H1 (cell line): ENCODE measurements around the gene KCNQ1OT1. TPM values are rescaled to one million over a fixed set of nuclear protein-coding genes. Genes with fewer than 3 reads are reported as not detected.

Experiments used
- CTCF ChIA-PET: fragments of 300-600 bp; sonication (Branson Sonifier 250); formaldehyde crosslinking; loops from one replicate; lab custom pipeline; 2021; ENCODE audit not compliant: partially characterized antibody; lab: Charles Lee
- POLR2A ChIA-PET: fragments of 300-600 bp; sonication (Branson Sonifier 250); formaldehyde crosslinking; loops from one replicate; lab custom pipeline; 2021; ENCODE audit warnings: inconsistent platforms; ENCODE audit not compliant: partially characterized antibody; lab: Charles Lee
- DNase-seq, 2 experiments: peaks; one replicate each; pipeline versions ENCODE4 v3.0.0 to v3.0.0-alpha.2; 2010 to 2022; ENCODE audit warnings: low spot score in 2 of 2, low read depth in 1 of 2, mixed read lengths in 1 of 2
- FAIRE-seq: peaks from 2 replicates; lab custom pipeline; 2011; peaks lifted over from hg19 to GRCh38; lab: Jason Lieb, UNC
- H2AFZ ChIP-seq: 2 replicates; pipeline ENCODE4 v1.8.1; 2012; ENCODE audit warnings: low read length, inconsistent platforms
- H2AK5ac ChIP-seq: 2 replicates; pipeline ENCODE4 v1.6.1; 2013; ENCODE audit warnings: low read depth, low read length
- H2BK120ac ChIP-seq: replicated peaks from 2 replicates; pipeline ENCODE3; 2013; ENCODE audit warnings: low read depth, low read length, inconsistent platforms
- H2BK12ac ChIP-seq: 2 replicates; pipeline ENCODE4 v1.6.1; 2013; ENCODE audit warnings: low read depth, low read length
- H2BK15ac ChIP-seq: 2 replicates; pipeline ENCODE4 v1.6.1; 2013; ENCODE audit warnings: low read length
- H2BK20ac ChIP-seq: 2 replicates; pipeline ENCODE4 v1.6.1; 2013; ENCODE audit warnings: low read length
- H2BK5ac ChIP-seq: 2 replicates; pipeline ENCODE4 v1.6.1; 2013; ENCODE audit warnings: low read depth, low read length
- H3K14ac ChIP-seq: 2 replicates; pipeline ENCODE4 v1.6.1; 2013; ENCODE audit warnings: inconsistent platforms; ENCODE audit not compliant: insufficient read length
- H3K18ac ChIP-seq: 2 replicates; pipeline ENCODE4 v1.6.1; 2013; ENCODE audit warnings: low read length; ENCODE audit errors: extremely low read depth
- H3K23ac ChIP-seq: 2 replicates; pipeline ENCODE4 v1.6.1; 2013; ENCODE audit warnings: inconsistent platforms; ENCODE audit not compliant: insufficient read length
- H3K23me2 ChIP-seq: 2 replicates; pipeline ENCODE4 v1.6.1; 2013; ENCODE audit warnings: low read depth, low read length
- H3K27ac ChIP-seq: 2 replicates; pipeline ENCODE4 v1.6.1; 2011; ENCODE audit warnings: low read depth, low read length, inconsistent platforms
- H3K27me3 ChIP-seq, 4 experiments: replicated peaks in 1 of 4; 1 replicate in 1 of 4; 2 replicates in 3 of 4; pipeline versions ENCODE4 v1.6.1 to v1.8.1; 2011 to 2013; ENCODE audit warnings: low read length in 3 of 4, mild to moderate bottlenecking in 3 of 4, inconsistent platforms in 2 of 4, mixed read lengths in 2 of 4, moderate library complexity in 1 of 4; ENCODE audit not compliant: control insufficient read depth in 3 of 4, insufficient read depth in 3 of 4; ENCODE audit errors: extremely low read depth in 1 of 4
- H3K36me3 ChIP-seq, 4 experiments: 2 replicates each; pipeline versions ENCODE4 v1.6.1 to v1.8.1; 2011 to 2013; ENCODE audit warnings: mild to moderate bottlenecking in 4 of 4, low read length in 3 of 4, moderate library complexity in 2 of 4, control low read depth in 1 of 4, inconsistent platforms in 1 of 4; ENCODE audit not compliant: insufficient read depth in 4 of 4, control insufficient read depth in 2 of 4
- H3K4ac ChIP-seq: replicated peaks from 2 replicates; pipeline ENCODE3; 2013; ENCODE audit warnings: low read length, low read depth, mixed read lengths, inconsistent platforms; ENCODE audit not compliant: insufficient read length
- H3K4me1 ChIP-seq, 4 experiments: replicated peaks in 1 of 4; 1 replicate in 1 of 4; 2 replicates in 3 of 4; pipeline versions ENCODE4 v1.6.1 to v1.8.1; 2011 to 2013; ENCODE audit warnings: low read length in 3 of 4, inconsistent platforms in 2 of 4, mixed read lengths in 1 of 4; ENCODE audit not compliant: insufficient read depth in 4 of 4, control insufficient read depth in 3 of 4
- H3K4me2 ChIP-seq, 2 experiments: 2 replicates each; pipeline versions ENCODE4 v1.6.1 to v1.8.1; 2011 to 2013; ENCODE audit warnings: low read depth in 2 of 2, low read length in 2 of 2, control low read depth in 1 of 2, inconsistent platforms in 1 of 2, mild to moderate bottlenecking in 1 of 2; ENCODE audit not compliant: insufficient read depth in 1 of 2
- H3K4me3 ChIP-seq, 4 experiments: fragments of 200-600, 300-600 bp in 1 of 4; sonication (generic), shearing (Covaris generic), sonication (Bioruptor Twin) in 1 of 4; 2 replicates each; pipeline versions ENCODE4 v1.5.1 to v1.8.1; 2011 to 2016; ENCODE audit warnings: low read length in 4 of 4, low read depth in 3 of 4, control low read depth in 2 of 4, inconsistent platforms in 2 of 4, mild to moderate bottlenecking in 2 of 4, mixed read lengths in 1 of 4, moderate library complexity in 1 of 4; ENCODE audit not compliant: insufficient read depth in 2 of 4; ENCODE audit errors: extremely low read depth in 1 of 4
- H3K56ac ChIP-seq: replicated peaks from 2 replicates; pipeline ENCODE3; 2013; ENCODE audit warnings: low read depth, mild to moderate bottlenecking, mixed read lengths, low read length, inconsistent platforms; ENCODE audit not compliant: insufficient read length
- H3K79me1 ChIP-seq: 2 replicates; pipeline ENCODE4 v1.6.1; 2013; ENCODE audit warnings: low read depth, low read length, control low read depth
- H3K79me2 ChIP-seq, 2 experiments: 2 replicates each; pipeline versions ENCODE4 v1.6.1 to v1.8.1; 2012 to 2013; ENCODE audit warnings: low read length in 2 of 2, mild to moderate bottlenecking in 2 of 2, inconsistent platforms in 1 of 2; ENCODE audit not compliant: insufficient read depth in 2 of 2, control insufficient read depth in 1 of 2
- H3K9ac ChIP-seq, 4 experiments: replicated peaks in 1 of 4; 1 replicate in 1 of 4; 2 replicates in 3 of 4; pipeline versions ENCODE4 v1.6.1 to v1.8.1; 2011 to 2013; ENCODE audit warnings: low read depth in 3 of 4, low read length in 3 of 4, control low read depth in 2 of 4, mild to moderate bottlenecking in 2 of 4, moderate library complexity in 2 of 4, inconsistent platforms in 1 of 4; ENCODE audit errors: extremely low read depth in 1 of 4
- H3K9me3 ChIP-seq, 2 experiments: 2 replicates each; pipeline versions ENCODE4 v1.6.1 to v1.8.1; 2012 to 2013; ENCODE audit warnings: mild to moderate bottlenecking in 2 of 2, moderate library complexity in 2 of 2, control low read depth in 1 of 2, inconsistent platforms in 1 of 2, low read depth in 1 of 2, low read length in 1 of 2, mixed read lengths in 1 of 2; ENCODE audit not compliant: insufficient read depth in 2 of 2
- H4K20me1 ChIP-seq, 2 experiments: replicated peaks in 1 of 2; 2 replicates each; pipeline versions ENCODE3 to v1.8.1; 2011 to 2013; ENCODE audit warnings: inconsistent platforms in 2 of 2, low read length in 2 of 2, mild to moderate bottlenecking in 1 of 2; ENCODE audit not compliant: insufficient read depth in 2 of 2, control insufficient read depth in 1 of 2
- H4K5ac ChIP-seq: 2 replicates; pipeline ENCODE4 v1.6.1; 2013; ENCODE audit warnings: low read length, low read depth, mixed read lengths, inconsistent platforms; ENCODE audit not compliant: insufficient read length
- H4K8ac ChIP-seq: 2 replicates; pipeline ENCODE4 v1.8.0; 2013; ENCODE audit warnings: mild to moderate bottlenecking, moderate library complexity, low read length, inconsistent platforms; ENCODE audit not compliant: insufficient read depth; ENCODE audit errors: extremely low read depth
- H4K91ac ChIP-seq: replicated peaks from 2 replicates; pipeline ENCODE3; 2013; ENCODE audit warnings: low read length, mixed read lengths, inconsistent platforms; ENCODE audit not compliant: insufficient read length
- E2F6 ChIP-seq: IDR thresholded peaks from 2 replicates; pipeline ENCODE4 v1.6.1; 2012; ENCODE audit warnings: inconsistent platforms
- SRF ChIP-seq: IDR thresholded peaks from 2 replicates; pipeline ENCODE4 v1.6.1; 2011; ENCODE audit warnings: mild to moderate bottlenecking, low read depth, low read length, moderate library complexity
- WGBS, 2 experiments: shearing (Covaris generic) in 1 of 2; methylation state at CpG; one replicate each; pipeline versions ENCODE4 v1.1.6 to v1.1.7; 2013 to 2015; ENCODE audit warnings: low lambda C conversion rate in 2 of 2, mixed read lengths in 2 of 2, inconsistent platforms in 1 of 2, low coverage in 1 of 2, missing lambda C conversion rate in 1 of 2; ENCODE audit not compliant: insufficient replicate concordance in 2 of 2, insufficient coverage in 1 of 2, insufficient read length in 1 of 2; ENCODE audit errors: extremely low coverage in 1 of 2, missing lambda C conversion rate in 1 of 2; 5-methylcytosine and 5-hydroxymethylcytosine counted together
- polyA plus RNA-seq, 7 experiments: library from polyadenylated mRNA; depleted of rRNA in 3 of 7; stranded (reverse) in 5 of 7; unstranded in 2 of 7; fragments of >200 nt in 5 of 7; fragments of 200-250 nt in 2 of 7; gene quantifications; 1 replicate in 5 of 7; 2 replicates in 1 of 7; 4 replicates in 1 of 7; pipeline versions ENCODE4 v1.2.1 to v1.2.3, GENCODE V29; 2011 to 2013; ENCODE audit warnings: missing spikeins in 2 of 7, mixed read lengths in 2 of 7
- total RNA-seq: library from RNA; stranded (reverse); fragmentation: NEBNext Ultra II Directional; extraction: Animal tissue kit (Norgen Biotek cat#: 25700); gene quantifications from 2 replicates; pipeline ENCODE4 v1.2.1, GENCODE V29; 2021

The KCNQ1OT1 gene
- total and polyA plus RNA-seq, 2 of the 8 experiments (the other 6 are each of a cell fraction or from before 2014, with no cell fraction given): 0.21 to 1.2 TPM

- H4K5ac ChIP-seq: no peak overlapping the region
- H3K4ac ChIP-seq: no peak overlapping the region
- no peak for DNase-seq
- H3K23ac ChIP-seq: no peak overlapping the region
- peaks cover 0 to 7% of the 10 kb centered on the region in 2 experiments; a peak in 2 of 4 replicates for H3K9me3 ChIP-seq
- no peak overlapping the region for H3K9ac ChIP-seq
- FAIRE-seq: no peak
- no peak overlapping the region for H4K91ac ChIP-seq
- H3K79me2 ChIP-seq: no peaks in the 10 kb centered on the region
- H3K36me3 ChIP-seq: no peaks in the 10 kb centered on the region
- H3K79me1 ChIP-seq: no peaks in the 10 kb centered on the region
- H4K20me1 ChIP-seq: peaks cover 0 to 2% of the 10 kb centered on the region in 2 experiments
- no peak overlapping the region for H2BK5ac ChIP-seq
- no peak overlapping the region for H4K8ac ChIP-seq
- H3K4me2 ChIP-seq: no peak overlapping the region
- H3K27ac ChIP-seq: no peak overlapping the region
- POLR2A ChIA-PET: interaction anchor here (1.1 kb wide), 1 partner anchor 20 kb away, joined by 3 read pairs; no protein-coding TSS in a partner anchor
- no peak overlapping the region for H3K56ac ChIP-seq
- H3K4me3 ChIP-seq: no peak overlapping the region
- H3K23me2 ChIP-seq: no peaks in the 10 kb centered on the region
- no peak overlapping the region for H2BK120ac ChIP-seq
- 89% methylated on average over 12 of the region's 12 CpGs; no CpG with 5 or more reads in 1 of the 2 experiments for WGBS, 2 experiments
- peaks cover 9 to 80% (median 57%) of the 10 kb centered on the region in 4 experiments for H3K27me3 ChIP-seq
- H2BK12ac ChIP-seq: no peak overlapping the region
- peaks cover 0 to 5% (median 2%) of the 10 kb centered on the region in 4 experiments; a peak in 3 of 7 replicates for H3K4me1 ChIP-seq
- H2BK20ac ChIP-seq: no peak overlapping the region
- no peak overlapping the region for H2AFZ ChIP-seq
- no peak overlapping the region for H2BK15ac ChIP-seq
- CTCF ChIA-PET: interaction anchor here (0.8 to 1.1 kb wide), 3 partner anchors 10 to 20 kb away, joined by 3 read pairs; no protein-coding TSS in a partner anchor
- H2AK5ac ChIP-seq: no peak overlapping the region
- no peak overlapping the region for H3K14ac ChIP-seq
- no peak overlapping the region for H3K18ac ChIP-seq
- TF ChIP-seq SRF (no peak), E2F6 (no peak)
Observed at GRCh38 chr11:2713094-2713493, 13.3 kb upstream of the KCNQ1OT1 start.
